Glomerular endothelial cell (primary cell): ENCODE measurements around the gene DOK5. TPM values are rescaled to one million over a fixed set of nuclear protein-coding genes. Genes with fewer than 3 reads are reported as not detected.
"Not testable (repeated sequence)": the region's sequence is repeated elsewhere in the genome, so short reads cannot be mapped to it uniquely, and the experiment has no call there.

Experiments used
- DNase-seq: peaks from one replicate; pipeline ENCODE4 v3.0.0-alpha.2; 2011; ENCODE audit warnings: low read depth, low spot score; ENCODE audit errors: extremely low read depth
- total RNA-seq: library from RNA; depleted of rRNA; stranded (reverse); fragments of >200 nt; gene quantifications from 2 replicates; pipeline ENCODE4 v1.2.3, GENCODE V29; 2015

The DOK5 gene
- total RNA-seq, 1 donor from 2014 or later = 1.5 TPM

GRCh38 chr20:54469952-54470351 is 5.4 kb upstream of the DOK5 start:
- no peak for DNase-seq

GRCh38 chr20:54470697-54471096 is 4.7 kb upstream of the DOK5 start:
- no peak for DNase-seq

GRCh38 chr20:54472607-54473006 is 2.8 kb upstream of the DOK5 start:
- DNase-seq = no peak

- no peak for DNase-seq
Observed at GRCh38 chr20:54473340-54473739, 2.1 kb upstream of the DOK5 start.

GRCh38 chr20:54474046-54474445 is 1.3 kb upstream of the DOK5 start:
- no peak for DNase-seq

- DNase-seq = no peak
Observed at GRCh38 chr20:54474866-54475265, 527 bp upstream of the DOK5 start.

- no peak for DNase-seq
Observed at GRCh38 chr20:54476169-54477009, 996 bp downstream of the DOK5 start.

- DNase-seq = no peak
Observed at GRCh38 chr20:54477191-54477955, 2.0 kb downstream of the DOK5 start.

GRCh38 chr20:54479138-54479906 is 3.9 kb downstream of the DOK5 start:
- DNase-seq = no peak

GRCh38 chr20:54479937-54480336 is 4.5 kb downstream of the DOK5 start:
- not testable (repeated sequence) for DNase-seq

- DNase-seq = no peak
Observed at GRCh38 chr20:54481442-54481841, 6.0 kb downstream of the DOK5 start.

- no peak for DNase-seq
Observed at GRCh38 chr20:54485631-54486030, 10.2 kb downstream of the DOK5 start.

GRCh38 chr20:54486585-54486984 is 11.2 kb downstream of the DOK5 start:
- DNase-seq = no peak

GRCh38 chr20:54488442-54488841 is 13.0 kb downstream of the DOK5 start:
- DNase-seq = no peak

- DNase-seq = no peak
Observed at GRCh38 chr20:54491506-54491905, 16.1 kb downstream of the DOK5 start.

GRCh38 chr20:54494303-54495006 is 19.1 kb downstream of the DOK5 start:
- DNase-seq = no peak

GRCh38 chr20:54497931-54498718 is 22.7 kb downstream of the DOK5 start:
- no peak for DNase-seq

GRCh38 chr20:54499111-54499510 is 23.7 kb downstream of the DOK5 start:
- no peak for DNase-seq

- DNase-seq = no peak
Observed at GRCh38 chr20:54502179-54502578, 26.8 kb downstream of the DOK5 start.

GRCh38 chr20:54506643-54507042 is 31.2 kb downstream of the DOK5 start:
- no peak for DNase-seq
